ENCODE measurements around the gene EMX1.

Gene EMX1

DNA sequence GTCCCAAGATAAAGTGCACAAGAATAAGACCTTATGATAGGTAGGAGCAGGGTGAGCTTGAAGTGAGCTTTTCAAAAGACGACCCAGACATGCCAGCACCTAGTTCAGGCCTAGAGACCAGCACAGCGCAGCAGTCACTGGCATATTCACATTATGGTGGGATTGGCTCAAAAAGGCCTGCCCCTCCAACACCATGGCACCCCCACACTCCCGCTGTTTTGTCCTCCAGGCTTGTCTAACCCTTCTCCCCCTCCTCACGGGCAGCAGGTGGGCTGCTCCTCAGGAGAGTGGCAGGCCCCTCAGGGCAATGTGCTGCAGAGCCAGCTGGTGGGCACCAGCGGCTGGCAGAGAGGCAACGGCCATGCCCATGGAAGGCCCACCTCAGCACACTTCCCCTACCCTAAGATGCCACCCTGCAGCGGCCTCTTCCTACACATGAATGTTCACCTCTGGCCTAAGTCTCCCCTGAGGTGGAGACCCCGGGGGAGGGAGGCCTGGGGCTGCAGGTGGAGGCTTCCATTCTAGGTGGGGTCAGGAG lies 25.6 kb downstream of the EMX1 start:
- no peak for DNase-seq (ENCODE audit: low spot score)
- no peak for FAIRE-seq

DNA sequence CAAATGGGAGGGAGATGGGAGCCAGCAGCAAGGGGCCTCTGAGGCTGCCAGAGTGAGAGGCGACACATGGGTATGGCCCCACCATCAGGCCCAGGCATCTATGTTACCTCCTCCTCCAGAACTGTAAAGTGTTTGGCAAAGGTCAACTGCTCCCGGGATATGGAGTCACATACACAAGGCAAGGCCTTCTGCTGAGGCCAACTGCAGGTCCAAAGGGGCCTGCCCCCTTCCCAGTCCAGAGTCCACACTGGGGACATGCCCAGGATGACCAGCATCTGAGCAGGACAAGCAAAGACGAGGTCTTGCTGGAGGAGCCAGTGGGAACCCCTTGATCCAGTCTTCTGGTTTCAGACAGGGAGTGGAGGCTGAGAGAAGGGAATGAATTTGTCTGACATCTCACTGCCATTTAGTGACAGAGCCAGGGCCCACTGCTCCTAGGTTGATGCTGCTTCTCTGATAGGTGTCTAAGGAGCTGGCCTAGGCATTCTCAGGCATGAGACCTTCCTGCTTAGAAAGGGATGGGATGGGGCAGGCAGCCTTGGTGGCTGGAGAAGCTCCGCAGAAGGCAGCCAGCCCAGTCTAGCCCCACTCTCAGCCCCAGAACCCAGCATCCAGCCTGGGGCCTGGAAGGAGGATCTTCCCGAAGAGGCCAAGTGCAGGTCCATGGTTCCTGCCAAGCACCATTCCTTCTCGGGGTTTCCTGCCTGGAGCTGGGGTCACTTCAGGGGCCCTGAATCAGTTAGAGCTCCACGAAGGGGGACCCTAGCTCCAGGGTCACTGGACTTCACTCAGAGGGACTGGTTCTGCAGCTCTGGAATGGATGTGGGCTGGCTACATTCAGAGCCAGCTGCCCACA lies 26.4 kb downstream of the EMX1 start:
- FAIRE-seq, result no peak

DNA sequence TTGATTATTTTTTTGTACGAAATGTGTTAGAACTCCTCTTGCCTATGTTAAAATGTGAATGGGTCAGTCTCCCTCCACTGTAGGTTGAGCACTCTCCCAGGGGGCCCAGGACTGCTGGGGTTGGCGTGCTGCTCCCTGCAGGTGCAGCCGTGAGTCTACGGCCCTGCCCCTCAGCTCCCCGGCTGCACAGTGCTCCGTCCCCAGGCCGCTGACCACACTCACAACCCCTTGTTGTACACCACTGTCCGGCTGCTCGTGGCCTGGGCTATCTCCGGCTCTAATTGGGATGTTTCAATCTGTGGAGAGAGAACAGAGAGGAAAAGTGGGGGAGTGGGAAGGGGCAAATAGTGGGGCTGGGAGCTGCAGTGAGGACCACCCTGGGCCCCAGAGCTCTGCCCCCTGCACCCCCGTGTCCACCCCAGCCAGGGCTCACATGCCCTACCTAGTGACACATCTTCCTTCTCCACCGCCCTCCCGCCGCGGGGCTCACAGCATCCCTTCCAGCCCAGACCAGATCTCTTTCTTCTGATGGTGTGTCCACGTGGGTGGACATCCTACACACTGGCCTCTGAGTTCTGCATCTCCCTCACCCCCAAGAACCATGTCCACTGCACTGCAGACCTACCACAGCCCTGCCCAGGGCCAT lies 27.6 kb downstream of the EMX1 start:
- FAIRE-seq (no peak), DNase-seq (ENCODE audit: low spot score) (no peak)

More for the DNA sequence above, 26.4 kb downstream of the EMX1 start:
- DNase-seq (ENCODE audit: low spot score), result no peak

DNA sequence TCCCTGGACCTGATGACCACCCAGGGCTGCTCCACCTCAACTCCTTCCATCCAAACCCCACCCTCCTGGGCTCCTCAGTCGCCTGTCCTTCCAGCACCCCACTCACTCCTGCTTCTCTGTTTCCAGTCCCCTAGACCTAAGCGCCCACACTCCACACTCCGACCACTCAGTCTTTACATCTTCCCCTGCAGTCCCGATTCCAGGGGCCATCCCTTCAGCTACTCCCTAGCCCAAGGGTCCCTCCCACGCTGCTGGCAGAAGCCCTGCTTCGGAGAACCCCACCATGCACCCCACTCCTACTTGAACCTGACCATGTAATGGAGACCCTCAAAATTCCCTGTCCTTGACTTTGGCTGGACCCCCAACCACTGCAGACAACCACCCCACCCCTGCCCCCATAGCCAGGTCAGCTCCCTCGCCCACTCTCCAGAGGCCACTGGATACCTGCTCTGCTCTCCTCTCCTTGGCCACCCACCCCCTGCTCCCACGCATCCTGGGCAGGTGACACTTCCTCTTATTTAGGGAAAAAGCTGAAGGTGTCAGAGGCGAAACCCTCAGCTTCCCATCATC lies 28.2 kb downstream of the EMX1 start:
- DNase-seq (ENCODE audit: low spot score) (no peak), FAIRE-seq (no peak)

DNA sequence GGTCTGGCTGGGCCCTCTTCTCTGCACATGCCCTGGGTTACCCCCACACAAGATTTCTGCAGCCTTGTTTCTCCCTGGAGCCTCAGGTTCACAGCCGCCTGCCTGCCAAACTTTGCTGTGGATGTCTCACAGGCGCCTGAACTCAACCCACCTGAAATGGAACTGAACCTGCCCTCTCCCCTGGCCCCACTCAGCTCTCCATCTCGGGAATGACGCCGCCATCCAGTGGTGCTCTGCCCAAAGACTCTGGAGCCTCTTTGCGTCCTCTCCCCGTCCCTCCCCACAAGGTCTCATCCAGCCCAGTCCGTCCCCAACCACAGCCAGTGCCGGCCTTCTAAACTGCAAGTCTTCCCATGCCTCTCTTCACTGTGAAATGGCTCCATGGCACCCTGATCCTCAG lies 29.1 kb downstream of the EMX1 start:
- FAIRE-seq (no peak), DNase-seq (ENCODE audit: low spot score) (no peak)

DNA sequence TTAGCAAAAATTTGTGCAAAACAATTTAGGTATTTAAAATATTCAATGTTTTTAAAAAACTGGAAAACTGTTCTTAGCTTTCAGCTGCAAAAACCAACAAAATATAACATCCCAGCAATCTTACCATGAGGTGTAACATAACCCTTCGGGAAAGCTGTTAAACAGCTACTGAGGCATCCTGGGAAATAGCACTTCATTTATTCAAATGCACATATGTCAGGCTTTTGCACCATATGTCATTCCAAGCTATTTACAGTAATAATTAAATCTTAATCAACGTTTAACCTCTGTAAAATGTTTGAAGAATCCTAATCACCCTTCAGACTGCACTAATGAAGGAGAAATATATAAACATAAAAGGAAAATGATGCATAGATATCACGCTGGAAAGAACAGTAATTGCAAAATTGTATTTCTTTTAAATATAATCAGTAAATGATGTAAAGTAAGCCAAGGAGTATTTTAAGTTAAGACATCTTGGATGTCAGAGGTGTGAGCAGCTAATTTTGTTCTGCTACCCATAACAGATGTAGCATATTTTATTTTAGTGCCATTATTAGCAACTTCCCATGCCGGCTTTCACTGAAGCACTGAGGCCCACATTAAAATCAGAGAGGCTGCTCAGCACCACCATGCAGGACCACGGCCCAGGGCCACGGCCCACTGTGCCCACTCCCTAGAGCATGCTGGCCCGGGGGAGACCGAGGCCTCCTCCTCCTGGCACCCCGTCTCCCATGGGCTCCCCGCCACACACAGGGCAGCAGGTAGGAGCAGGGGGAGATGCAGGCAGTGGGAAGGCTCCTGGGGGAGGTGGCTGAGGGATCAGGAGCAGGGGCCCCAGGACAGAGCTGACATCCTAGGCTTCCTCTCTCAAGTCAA lies 30.9 kb downstream of the EMX1 start:
- no peak for FAIRE-seq
- no peak for DNase-seq (ENCODE audit: low spot score)

DNA sequence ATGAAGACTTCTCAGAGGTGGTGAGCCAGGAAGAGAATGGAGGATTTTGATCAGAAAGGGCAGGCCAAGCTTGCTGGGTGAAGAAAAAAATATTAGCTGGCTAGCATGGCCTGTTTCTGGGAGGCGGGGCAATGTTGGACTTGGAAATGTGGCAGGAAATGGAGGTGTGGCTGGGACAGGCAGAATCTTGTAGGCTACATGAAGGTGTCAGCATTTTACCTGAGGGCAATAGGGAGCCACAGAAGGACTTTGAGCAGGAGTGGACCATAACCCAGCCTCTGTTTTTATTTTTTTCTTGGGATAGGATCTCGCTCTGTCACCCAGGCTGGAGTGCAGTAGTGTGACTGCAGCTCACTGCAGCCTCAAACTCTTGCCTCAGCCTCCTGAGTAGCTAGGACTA lies 31.7 kb downstream of the EMX1 start:
- FAIRE-seq, result no peak
- DNase-seq (ENCODE audit: low spot score), result no peak

DNA sequence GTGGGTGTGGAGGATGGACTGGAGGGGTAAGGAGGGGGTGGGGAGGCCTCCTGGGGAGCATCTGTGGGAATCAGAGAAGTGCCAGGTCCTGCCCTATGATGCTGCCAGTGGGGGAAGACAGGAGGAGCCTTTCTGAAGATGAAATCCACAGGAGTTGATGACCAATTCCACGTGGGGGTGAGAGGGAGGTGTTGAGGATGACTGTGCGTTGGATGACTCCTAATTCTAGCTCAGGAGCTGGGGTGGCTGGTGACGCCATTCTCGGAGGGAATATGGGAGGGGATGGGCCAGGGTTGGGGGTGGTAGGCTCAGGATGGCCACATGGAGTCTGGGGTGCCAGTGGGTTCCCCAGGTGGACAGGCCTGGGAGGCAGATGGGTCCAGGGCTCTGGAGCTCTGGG lies 32.3 kb downstream of the EMX1 start:
- no peak for FAIRE-seq

DNA sequence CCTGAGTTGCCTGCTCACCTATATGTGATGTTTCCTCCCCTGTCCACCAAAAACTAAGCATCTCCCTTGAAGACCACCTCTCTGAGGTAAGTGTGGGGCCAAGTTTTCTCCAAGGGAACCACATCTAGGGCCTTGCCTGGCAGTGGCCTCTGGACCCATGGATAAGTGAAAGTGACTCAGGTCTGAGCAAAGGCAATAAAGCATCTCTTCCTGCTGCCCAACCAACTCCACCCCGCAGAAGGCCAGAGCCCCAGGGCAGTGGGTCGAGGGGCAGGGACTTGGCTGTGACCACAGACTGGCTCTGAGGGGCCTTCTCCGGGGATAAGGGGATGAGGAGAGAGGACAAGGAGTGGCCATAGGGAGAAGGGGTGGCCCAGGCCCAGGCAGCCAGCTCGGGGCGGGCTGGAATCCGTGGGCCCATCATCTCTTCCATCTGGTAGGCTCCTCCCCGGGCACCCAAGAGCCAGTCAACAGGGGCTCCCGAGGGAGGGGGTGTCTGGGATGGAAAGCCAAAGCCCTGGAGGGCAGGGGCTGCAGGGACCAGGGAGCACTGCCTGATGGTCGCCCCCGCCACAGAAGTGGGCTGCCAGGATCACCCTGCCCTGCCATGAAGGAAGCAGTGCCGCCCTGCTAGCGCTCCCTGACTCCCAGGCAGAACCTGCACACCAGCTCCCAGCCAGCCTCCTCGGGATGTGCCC lies 33.4 kb downstream of the EMX1 start:
- DNase-seq (ENCODE audit: low spot score), result no peak
- FAIRE-seq, result no peak

More for the DNA sequence above, 32.3 kb downstream of the EMX1 start:
- no peak for DNase-seq (ENCODE audit: low spot score)

DNA sequence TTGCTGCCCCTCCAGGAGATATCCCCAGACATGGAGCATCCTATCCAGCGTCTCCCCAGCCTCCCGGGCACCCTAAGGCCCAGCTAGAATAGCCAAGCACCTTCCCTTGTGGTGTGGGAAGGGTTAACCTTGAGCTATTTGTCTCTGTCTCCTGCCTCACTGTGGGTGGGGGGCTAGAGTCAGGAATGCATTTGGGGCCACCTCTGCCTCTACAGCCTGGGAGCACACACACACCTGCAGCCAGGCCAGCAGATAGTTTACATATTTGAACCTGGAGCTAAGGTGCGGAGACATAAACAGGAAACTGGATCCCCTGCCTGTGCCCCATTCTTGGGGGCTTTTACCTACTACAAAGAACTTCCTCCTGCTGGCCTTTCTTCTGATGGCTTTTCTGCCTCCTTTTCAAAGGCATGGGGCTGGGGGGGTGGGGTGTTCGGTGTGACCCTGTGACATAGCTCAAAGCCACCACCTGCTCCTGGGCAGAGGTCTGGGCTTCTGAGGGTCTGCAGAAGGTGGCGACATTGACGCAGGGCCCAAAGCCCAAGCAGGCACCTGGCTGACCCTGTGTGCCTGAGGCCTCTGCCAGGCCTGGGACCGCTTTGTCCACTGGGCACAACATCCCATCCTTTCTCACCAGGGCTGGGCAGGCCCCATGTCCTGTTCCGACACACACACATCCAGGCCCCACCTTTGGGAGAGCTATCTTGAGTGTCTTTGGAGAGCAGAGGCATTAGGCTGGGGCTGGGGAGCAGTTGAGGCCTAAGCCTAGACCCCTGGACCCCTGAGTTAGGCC lies 34.2 kb downstream of the EMX1 start:
- DNase-seq (ENCODE audit: low spot score) (no peak), FAIRE-seq (no peak)

DNA sequence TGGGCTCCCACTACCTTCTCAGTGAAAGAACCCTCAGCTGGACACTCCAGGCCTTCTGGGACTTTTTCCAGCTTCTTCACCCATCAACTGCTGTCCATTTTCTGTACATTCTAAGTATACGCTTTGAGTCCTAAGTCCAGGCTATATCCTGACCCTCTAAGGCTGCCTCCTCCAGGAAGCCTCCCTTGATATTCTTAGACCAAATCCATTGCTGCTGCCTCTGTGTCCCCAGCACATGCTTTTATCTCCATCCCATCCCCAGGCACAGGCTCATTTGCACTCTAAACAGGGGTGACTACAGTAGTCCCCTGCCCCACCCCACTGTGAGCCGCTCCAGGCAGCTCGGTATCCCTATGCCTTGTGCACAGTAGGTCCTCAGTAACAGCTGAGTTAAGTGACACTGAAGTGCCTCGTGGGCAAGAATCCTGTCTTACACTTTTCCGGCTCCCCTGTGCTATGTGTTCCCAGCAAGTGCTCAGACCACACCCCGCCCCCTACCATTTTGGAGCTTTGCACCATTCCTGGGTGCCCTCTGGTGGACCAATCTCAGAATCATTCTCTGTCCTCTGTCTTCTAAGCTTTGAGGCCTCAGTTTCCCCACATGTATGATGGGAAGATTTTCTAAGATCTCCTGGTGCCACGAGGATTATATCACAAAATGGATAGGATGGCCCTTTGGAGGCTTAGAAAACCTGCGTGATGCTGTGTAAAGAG lies 34.9 kb downstream of the EMX1 start:
- DNase-seq (ENCODE audit: low spot score) (no peak), FAIRE-seq (no peak)

DNA sequence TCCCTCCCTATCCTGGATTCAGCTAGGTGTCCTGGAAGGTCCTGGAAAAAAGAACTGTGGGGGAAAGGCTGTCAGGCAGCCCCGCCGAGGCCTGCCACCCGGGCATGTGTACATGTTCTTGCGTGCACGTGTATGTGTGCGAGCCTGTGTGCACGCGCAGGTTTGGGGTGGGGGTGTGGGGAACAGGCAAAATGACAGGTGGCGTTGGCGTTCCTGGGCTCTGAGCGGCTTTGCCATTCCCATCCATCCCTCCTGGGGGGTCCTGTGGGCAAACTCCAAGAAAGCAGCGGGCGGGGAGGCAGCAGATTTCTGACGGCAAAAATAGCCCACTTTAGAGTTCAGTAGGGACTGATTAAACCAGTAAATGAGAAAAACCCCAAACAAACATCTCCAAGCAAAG lies 35.6 kb downstream of the EMX1 start:
- DNase-seq (ENCODE audit: low spot score) (no peak), FAIRE-seq (no peak)

DNA sequence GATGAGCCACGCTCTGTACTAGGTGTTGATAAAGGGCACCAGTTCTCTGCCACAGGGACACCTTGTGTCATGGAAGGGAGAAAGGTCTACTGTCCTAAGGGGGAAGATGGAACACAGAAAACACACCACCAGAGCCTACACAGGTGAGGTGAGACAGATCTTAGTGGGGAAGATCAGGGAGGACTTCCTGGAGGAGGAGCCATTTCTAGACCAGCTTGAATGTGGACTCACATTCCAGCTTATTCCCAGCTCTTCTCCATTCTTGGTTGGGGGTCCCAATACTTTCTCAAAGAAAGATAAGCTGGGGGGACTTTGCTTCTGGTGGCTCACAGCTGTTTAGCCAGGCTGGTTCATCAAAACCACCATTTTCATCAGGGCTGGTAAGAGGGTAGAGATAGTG lies 36.2 kb downstream of the EMX1 start:
- no peak for FAIRE-seq
- no peak for DNase-seq (ENCODE audit: low spot score)

DNA sequence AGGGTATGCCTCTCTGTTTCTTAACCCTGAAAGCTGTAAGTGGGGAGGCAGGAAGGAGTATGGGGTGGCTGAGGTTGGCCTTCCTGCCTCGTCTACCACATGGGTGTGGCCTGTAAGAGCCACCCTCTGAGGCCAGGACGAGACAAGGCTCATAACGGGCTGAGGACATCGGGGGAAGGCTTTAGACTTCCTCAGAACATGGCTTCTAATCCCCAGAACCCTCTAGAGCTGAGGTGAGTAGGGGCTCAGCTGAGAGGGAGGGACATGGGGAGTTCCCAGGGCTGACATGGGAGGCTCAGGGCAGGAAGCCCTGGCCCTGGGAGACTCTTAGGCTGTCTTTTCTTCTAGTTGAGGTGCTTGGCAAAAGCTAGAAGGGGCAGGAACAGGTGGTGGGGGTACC lies 36.7 kb downstream of the EMX1 start:
- FAIRE-seq (no peak), DNase-seq (ENCODE audit: low spot score) (no peak)

DNA sequence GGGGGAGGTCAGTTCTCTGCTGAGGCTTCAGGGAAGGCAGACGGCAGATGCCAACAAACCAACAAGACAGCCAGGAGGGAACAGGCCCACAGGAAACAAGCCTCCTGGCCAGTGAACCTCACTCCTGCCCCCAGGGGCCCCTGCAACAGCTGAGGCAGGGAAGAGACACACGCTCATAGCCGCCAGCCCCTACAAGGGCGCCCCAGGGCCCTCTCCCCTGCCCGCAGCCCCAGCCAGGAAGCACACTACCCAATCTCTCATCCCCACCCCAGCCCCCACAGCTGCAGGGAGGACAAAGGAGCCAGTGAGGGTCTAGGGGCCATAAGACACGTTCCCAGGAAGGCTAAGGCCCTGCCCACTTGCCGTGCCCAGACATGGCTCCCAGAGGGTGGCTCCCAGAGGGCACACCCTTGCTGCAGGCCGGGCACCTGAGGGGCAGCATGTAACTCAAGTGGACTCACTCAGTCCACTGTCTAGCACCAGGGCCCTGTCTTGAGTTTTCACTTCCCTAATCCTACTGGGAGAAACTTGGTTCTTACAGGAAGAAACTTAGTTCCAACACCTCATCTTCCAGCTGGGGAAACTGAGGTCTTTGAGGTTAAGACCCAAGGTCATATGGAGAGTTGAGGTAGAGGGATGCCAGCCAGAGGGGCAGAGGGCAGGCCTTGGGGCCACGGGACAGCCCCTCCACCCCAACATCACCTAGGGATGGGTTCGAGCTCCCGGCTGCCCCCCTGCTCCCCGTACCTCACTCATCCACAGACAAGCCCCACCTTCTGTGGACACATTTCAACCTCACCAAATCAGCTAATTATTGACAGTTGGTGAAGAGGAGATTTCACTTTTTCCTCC lies 37.3 kb downstream of the EMX1 start:
- DNase-seq (ENCODE audit: low spot score) (no peak), FAIRE-seq (no peak)

DNA sequence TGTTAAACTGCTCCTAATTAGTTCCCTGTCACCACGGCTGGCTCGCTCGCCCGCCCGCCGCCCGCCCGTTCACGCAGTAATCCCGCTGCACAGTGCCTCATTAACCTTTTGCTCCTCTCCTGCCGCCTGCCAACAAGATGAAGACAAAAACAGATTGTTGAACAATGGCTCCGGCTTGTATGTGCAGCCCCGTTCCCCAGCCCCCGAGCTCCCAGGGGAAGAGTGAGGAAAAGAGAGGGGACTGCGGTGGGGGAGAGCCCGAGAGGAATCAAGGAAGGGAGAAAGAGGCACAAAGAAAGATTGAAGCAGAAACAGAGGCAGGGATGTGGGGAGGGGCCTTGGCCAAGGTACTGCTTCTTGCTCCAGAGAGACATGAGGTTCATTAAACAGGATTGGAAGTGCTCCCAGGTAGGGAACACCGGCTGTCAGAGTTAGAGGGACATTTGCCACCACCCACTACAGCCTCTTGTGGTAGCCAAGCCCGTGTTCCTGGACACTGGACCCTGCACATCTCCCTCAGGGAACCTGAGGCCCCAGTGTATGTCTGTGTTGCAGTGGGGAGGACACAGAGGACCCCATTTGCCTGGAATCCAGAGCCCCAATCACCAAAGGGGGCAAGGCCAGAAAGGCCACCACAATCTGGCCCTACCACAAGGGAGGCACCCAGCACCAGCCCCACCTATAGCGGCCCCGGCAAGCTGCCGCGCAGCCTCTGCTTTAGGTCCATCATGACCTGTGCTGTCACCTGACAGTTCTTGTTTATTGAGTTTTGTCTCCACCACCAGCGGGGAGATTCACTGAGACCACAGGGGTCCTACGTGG lies 38.1 kb downstream of the EMX1 start:
- FAIRE-seq, result no peak

DNA sequence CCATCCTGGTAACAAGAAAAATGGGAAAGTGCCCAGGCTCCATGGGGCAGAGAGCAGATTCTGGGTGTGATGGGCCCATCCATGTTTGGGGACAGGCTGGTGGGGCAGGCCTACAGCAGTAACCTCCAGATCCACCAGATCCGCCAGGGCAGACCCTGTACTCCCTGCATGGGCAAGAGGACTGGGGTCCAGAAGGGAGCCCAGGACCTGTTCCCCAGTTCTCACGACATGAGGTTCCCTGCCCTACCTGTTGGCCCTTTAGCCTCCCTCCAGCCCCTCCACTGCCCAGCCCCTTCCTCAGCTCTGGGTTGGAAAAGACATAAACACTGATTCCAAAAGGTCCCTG lies 38.7 kb downstream of the EMX1 start:
- no peak for FAIRE-seq
- DNase-seq (ENCODE audit: low spot score), result no peak

More for the DNA sequence above, 38.1 kb downstream of the EMX1 start:
- DNase-seq (ENCODE audit: low spot score), result no peak

DNA sequence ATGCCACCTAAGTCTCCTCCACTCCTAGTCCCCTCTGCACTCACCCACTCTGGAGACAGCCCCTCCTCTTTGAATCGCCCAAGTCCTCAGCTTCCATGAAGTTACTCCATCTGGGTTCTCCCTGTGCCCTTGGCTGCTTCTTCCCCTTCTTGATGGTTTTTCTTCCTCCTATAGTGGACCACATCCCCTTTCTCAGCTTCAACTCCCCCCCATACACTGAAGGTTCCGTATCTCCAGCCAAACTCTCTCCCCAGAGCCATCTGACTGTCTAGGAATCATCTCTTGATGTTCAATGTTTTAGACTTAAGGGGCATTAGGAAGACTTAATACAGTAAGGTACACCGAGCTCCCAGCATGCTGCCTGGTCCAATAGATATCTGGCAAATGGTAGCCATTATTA lies 39.6 kb downstream of the EMX1 start:
- FAIRE-seq (no peak), DNase-seq (ENCODE audit: low spot score) (no peak)
